ENCODE data around the gene MTCH1. TPM values are rescaled to one million over a fixed set of nuclear protein-coding genes. Genes with fewer than 3 reads are reported as not detected.

MTCH1 gene
- total and polyA plus RNA-seq, 9 of the 15 experiments (the other 6 are each of a cell fraction or from before 2014, with no cell fraction given), result 7.9 to 161 (median 118) TPM

GRCh38 chr6:37005061-37005810 lies 19.2 kb upstream of the MTCH1 start, which contains the start of gene FGD2:
Gene FGD2 (plus strand): TSS chr6:37005655. CDS start chr6:37005818, 163 bp downstream.
- Histone ChIP-seq H3K4me2 (ENCODE audit: insufficient read depth, low read length) (peak within 1 kb of the TSS; percentile 0; the same call in 1 of the 2 replicates), H3K9me3 (replicated peaks; ENCODE audit: control insufficient read depth, insufficient read depth, low read depth, low read length) (no peaks in the 10 kb centered on the region), H4K20me1 (replicated peaks; ENCODE audit: control insufficient read depth, insufficient read depth, low read length) (peaks cover 3% of the 10 kb centered on the region; the same call in 1 of the 2 replicates), H3K9ac (ENCODE audit: insufficient read depth in 1 of 2, low read depth in 2 of 2, low read length in 2 of 2) (peak within 1 kb of the TSS in 1 of 2 experiments; percentile 81; a peak in 2 of 4 replicates), H3K9me1 (ENCODE audit: control insufficient read depth, insufficient read depth, low read length) (no peaks in the 10 kb centered on the region), H3K4me3 (no peak within 1 kb of the TSS), H3K27me3 (ENCODE audit: control insufficient read depth in 2 of 2, insufficient read depth in 2 of 2, low read length in 2 of 2) (peaks cover 25 to 62% of the 10 kb centered on the region in 2 experiments), H2AFZ (ENCODE audit: low read depth, low read length) (no peak within 1 kb of the TSS), H3K36me3 (ENCODE audit: control insufficient read depth, insufficient read depth, low read length) (no peaks in the 10 kb centered on the region), H3K27ac (ENCODE audit: extremely low read depth, low read depth, low read length) (no peak within 1 kb of the TSS), H3K4me1 (replicated peaks in 1 of 2; ENCODE audit: control insufficient read depth in 2 of 2, insufficient read depth in 2 of 2, low read length in 2 of 2) (peaks cover 2 to 12% of the 10 kb centered on the region in 2 experiments; a peak in 3 of 5 replicates), H3K79me2 (ENCODE audit: control insufficient read depth, insufficient read depth, low read length) (no peaks in the 10 kb centered on the region)
- FAIRE-seq (peak; percentile 89), ATAC-seq (peak; percentile 84), DNase-seq (ENCODE audit: extremely low read depth in 1 of 4, low spot score in 3 of 4) (peak; percentile 54 to 65 (median 62))
- WGBS (ENCODE audit: insufficient coverage, low coverage, missing lambda C conversion rate), result 37% methylated on average over 14 of the region's 14 CpGs
- no TSS peak for BruUV-seq (replicated peaks)
- ChIA-PET CTCF (ENCODE audit: low intra/inter-chr PET ratio) (no interaction called here), POLR2A (interaction anchor here (0.6 to 1.5 kb wide), 5 partner anchors 9 to 549 kb away, joined by 3 read pairs; no protein-coding TSS in a partner anchor)
- intact Hi-C loops (cut with micrococcal nuclease) (loop anchor here (10.0 kb wide), 1 partner anchor 390 kb away; no protein-coding TSS in a partner anchor), in situ Hi-C loops (cut with MboI) (loop anchor here (25.0 kb wide), 1 partner anchor 1482 kb away; no protein-coding TSS in a partner anchor)
- TF ChIP-seq TAL1 (IDR thresholded peaks at IDR 0.05), result peak; percentile 15; the same call in 1 of the 2 replicates
- no peak for TF ChIP-seq ATF1 (CRISPR knock-in tag; IDR thresholded peaks at IDR 0.05)
- TF ChIP-seq ATF1 (tag; IDR thresholded peaks at IDR 0.05), result no peak
- TF ChIP-seq NR2C2 (CRISPR knock-in tag; IDR thresholded peaks at IDR 0.05), result no peak
- peak; percentile 46; the same call in 1 of the 2 replicates for TF ChIP-seq NR2C2 (tag; IDR thresholded peaks at IDR 0.05)
- TF ChIP-seq CREB1 (IDR thresholded peaks at IDR 0.05), result no peak
- no peak for TF ChIP-seq CREB1 (CRISPR knock-in tag; IDR thresholded peaks at IDR 0.05)
- TF ChIP-seq ZNF707 (CRISPR knock-in tag; conservative IDR thresholded peaks at IDR 0.05), result no peak
- no peak for TF ChIP-seq PHF20 (IDR thresholded peaks at IDR 0.05; ENCODE audit: partially characterized antibody)
- peak; percentile 58 for TF ChIP-seq VEZF1 (CRISPR knock-in tag; IDR thresholded peaks at IDR 0.05)
- TF ChIP-seq NONO (IDR thresholded peaks at IDR 0.05; ENCODE audit: low read depth in 2 of 2, low read length in 1 of 2), result no peak
- no peak for TF ChIP-seq CEBPB (tag; IDR thresholded peaks at IDR 0.05)
- no peak for TF ChIP-seq CXXC5 (CRISPR knock-in tag; IDR thresholded peaks at IDR 0.05)
- no peak for TF ChIP-seq CC2D1A (IDR thresholded peaks at IDR 0.05)
- TF ChIP-seq ARNT (IDR thresholded peaks at IDR 0.05), result no peak
- TF ChIP-seq ARID1B (IDR thresholded peaks at IDR 0.05), result peak; percentile 41; the same call in 1 of the 2 replicates
- TF ChIP-seq ZNF644 (tag; IDR thresholded peaks at IDR 0.05; ENCODE audit: low read depth), result no peak
- TF ChIP-seq TBP (optimal IDR thresholded peaks at IDR 0.05; ENCODE audit: low read depth, low read length), result no peak
- no peak for TF ChIP-seq POLR2B (IDR thresholded peaks at IDR 0.05; ENCODE audit: low read depth, partially characterized antibody)
- no peak for TF ChIP-seq NUFIP1 (IDR thresholded peaks at IDR 0.05; ENCODE audit: partially characterized antibody)
- peak; percentile 79 to 89 for TF ChIP-seq RCOR1 (IDR thresholded peaks at IDR 0.05; ENCODE audit: borderline replicate concordance in 1 of 2, low read depth in 2 of 2, low read length in 2 of 2)
- TF ChIP-seq ERF (CRISPR knock-in tag; IDR thresholded peaks at IDR 0.05), result no peak
- no peak for TF ChIP-seq NFYB (IDR thresholded peaks at IDR 0.05; ENCODE audit: extremely low read depth, insufficient read length)
- TF ChIP-seq SPI1 (IDR thresholded peaks at IDR 0.05; ENCODE audit: borderline replicate concordance, low read depth, low read length), result peak; percentile 100
- no peak for TF ChIP-seq ARHGAP35 (IDR thresholded peaks at IDR 0.05; ENCODE audit: partially characterized antibody)
